Activated gamma-delta T cell treated with anti-CD3 and anti-CD28 coated beads, Interleukin-2, amount 50 U/mL, for 16 hours (primary cell): ENCODE data around the gene DDT.
"Not testable (repeated sequence)": the region's sequence is repeated elsewhere in the genome, so short reads cannot be mapped to it uniquely, and the experiment has no call there.

Experiments
- DNase-seq: peaks from one replicate; pipeline ENCODE4 v3.0.0-alpha.2; 2020; ENCODE audit warnings: low read depth

The DDT gene

DNA sequence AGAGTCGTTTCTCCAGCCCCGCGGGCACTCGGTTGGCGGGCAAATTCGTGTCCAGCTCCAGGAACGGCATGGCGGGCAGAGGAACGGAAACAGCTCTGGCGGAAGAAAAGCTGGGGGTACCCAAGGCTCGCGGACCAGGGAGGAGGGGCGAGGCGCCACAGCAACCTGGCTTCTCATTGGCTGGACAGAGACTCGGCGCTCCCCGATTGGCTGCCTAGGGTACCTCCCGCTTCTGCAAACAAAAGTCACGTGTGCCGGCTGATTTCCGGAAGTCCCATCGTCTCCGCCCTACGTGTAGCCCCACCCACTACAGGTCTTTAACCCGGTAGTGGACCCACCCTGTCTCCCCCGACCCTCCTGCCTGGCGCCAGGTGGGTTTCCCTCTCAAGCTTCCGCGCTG, at the start of gene DDT:
Gene DDT (minus strand): TSS at position 97 of the 400 bp plus-strand sequence. CDS start 27 bp downstream, at position 70.
- not testable (repeated sequence) for DNase-seq

DNA sequence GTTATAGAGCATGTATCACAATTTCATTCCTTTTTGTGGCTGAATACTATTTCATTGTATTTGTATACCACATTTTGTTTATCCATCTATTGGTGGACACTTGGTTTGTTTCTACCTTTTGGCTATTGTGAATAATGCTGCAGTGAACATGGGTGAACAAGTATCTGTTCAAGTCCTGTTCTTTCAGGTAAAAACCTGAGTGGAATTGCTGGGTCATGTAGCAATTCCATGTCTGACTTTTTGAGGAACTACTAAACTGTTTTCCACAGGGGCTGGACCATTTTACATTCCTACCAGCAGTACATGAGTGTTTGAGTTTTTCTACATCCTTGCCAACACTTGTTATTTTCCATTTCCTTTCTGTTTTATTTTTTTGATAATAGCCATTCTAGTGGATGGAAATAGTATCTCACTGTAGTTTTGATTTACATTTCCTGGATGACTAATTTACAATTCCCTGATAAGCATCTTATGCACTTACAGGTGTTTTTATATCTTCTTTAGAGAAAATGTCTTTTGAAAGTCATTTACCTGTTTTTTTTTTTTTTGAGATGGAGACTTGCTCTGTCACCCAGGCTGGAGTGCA, 49.1 kb upstream of the DDT start:
- DNase-seq: no peak

DNA sequence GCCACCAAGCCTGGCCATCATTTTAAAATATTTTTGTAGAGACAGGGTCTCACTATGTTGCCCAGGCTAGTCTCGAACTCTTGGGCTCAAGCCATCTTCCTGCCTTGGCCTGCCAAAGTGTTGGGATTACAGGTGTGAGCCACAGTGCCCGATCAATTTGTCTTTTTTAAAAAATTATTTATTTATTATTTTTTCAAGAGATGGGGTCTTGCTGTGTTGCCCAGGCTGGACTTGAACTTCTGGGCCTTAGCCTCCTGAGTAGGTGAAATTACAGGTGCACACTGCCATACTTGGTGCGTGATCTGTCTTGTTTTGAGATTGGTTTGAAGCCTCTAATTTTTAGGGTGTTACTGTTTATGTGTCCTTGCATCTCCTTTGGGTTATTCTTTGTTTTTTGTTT, 47.1 kb upstream of the DDT start:
- DNase-seq: no peak

DNA sequence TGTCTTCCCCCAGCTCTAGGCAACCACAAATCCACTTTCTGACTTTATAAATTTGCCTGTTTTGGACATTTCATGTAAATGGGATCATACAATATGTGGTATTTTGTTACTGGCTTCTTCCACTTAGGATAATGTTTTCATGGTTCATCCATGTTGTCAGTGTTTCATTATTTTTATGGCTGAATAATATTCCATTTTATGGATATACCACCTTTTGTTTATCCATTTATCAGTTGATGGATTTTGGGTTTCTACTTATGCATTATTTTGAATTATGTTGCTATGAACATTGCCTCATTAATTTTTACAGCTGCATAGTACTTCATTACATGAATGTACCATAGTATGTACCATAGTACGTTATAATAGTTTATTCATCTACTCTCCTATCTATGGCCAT, 41.9 kb upstream of the DDT start:
- DNase-seq: no peak

DNA sequence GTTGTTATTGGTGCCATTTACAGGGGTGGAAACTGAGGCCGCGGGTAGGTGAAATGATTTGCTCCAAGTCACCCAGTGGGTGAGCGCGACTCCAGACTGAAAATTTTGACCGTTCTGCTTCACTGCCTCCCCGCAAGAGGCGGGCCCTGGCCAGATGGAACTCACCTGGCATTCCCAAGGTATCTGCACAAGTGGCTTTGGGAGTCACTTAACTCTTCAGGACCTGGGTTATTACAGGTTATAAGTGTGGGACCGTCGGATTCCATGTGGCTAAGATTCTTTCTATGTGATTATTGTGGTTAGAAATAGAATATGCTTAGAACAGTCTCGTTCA, 37.5 kb upstream of the DDT start:
- DNase-seq: no peak

DNA sequence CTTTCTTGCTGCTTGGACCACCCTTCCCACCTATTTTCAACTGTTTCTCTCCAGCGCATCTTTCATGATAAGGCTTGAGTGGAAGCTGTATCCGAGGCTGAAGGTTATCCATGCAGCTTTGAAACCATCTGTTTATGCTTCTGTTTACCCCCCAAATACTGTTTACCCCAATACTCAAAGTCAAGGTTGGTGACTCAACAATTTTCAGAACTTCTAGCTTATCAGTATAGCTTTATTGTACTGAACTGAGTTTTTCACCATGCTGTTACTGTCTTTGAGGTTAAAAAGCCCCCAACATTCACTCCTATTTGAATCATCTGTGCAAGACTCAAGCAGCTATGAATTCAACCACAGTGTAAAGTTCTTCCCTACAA, 35.8 kb upstream of the DDT start:
- DNase-seq: no peak

DNA sequence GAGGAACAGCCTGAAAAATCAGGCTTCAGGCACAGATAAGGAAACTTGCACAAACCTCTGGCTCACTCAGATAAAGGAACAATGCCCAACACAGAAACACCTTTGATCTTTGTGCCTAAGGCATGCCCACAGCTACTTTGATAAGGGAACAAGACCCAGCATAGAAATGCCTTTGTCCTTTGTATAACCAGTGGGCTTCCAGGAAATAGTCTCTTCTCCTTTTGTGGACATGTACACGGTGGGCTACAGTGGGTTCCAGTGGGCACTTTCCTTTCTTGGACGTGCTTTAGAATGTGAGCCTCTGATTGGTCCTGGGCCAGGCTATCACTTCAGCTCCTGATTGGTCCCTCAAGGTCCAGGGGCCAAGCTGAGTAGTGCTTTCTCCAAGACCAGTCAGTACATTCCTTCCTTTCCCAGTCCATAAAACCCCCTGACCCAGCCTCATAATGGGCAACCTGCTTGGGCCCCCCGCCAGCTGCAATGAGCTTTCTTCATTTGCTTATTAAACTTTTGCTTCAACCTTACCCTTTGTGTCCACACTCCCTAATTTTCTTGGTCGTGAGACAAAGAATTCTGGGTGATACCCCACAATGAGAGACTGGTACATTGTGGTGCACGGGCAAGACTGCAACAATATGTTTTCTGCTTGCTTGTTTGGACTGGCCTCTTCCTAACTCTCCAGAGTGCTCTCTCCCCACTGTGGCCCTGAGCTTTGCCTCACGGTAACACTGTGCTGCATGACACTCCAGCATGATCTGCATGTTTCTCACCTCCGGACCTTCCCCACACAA, 35.2 kb upstream of the DDT start:
- no peak for DNase-seq

DNA sequence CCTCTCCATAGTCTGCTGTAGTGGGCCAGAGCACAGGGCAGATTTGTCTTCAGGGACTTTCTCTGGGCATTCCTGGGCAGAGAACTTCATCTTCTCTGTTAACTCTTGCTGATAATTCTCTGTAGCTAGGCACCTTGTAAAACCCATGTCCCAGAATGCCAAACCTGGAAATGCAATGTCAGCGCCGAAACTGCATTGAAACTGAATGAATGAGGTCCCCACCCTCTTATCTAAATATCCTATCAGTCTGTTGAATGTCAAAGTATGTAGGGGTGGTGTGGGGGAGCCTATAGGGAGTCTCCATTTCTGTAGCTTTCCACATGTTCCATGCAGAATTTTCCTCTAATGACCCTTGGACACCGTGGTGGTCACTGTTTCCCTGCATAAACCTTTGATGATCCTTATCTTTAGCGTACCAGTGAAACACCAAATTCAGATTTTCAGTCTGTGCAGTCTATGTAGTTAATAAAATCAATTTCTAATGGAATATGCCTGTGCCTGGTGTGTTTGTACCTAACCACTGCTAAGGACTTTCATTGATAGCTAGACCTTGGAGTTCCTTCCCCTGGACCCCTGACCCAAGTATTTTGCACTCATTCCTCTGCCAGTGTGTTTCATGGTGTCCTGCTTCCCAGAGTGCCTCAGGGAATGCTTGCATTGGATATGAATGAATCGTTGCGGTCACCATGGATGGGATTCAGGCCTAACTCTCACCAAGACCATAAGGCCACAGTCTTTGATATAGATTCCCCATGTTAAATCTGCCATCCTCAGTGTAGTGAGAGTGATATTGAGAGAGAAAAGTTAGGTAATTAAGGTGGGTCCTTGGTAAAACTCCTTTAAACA, 34.4 kb upstream of the DDT start:
- DNase-seq: no peak

DNA sequence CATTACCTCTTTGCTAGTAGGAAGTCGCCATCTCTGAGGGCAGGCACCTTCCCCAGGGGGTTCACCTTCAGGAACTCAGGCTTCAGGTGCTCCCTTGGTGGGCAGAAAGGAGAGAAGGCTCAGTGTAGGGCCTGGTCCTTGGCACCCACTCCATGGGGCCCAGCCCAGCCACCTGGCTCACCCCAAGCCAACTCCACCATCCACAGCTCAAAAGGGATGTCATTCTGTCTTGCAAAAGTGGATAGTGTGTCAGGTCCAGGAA, 33.7 kb upstream of the DDT start:
- no peak for DNase-seq

DNA sequence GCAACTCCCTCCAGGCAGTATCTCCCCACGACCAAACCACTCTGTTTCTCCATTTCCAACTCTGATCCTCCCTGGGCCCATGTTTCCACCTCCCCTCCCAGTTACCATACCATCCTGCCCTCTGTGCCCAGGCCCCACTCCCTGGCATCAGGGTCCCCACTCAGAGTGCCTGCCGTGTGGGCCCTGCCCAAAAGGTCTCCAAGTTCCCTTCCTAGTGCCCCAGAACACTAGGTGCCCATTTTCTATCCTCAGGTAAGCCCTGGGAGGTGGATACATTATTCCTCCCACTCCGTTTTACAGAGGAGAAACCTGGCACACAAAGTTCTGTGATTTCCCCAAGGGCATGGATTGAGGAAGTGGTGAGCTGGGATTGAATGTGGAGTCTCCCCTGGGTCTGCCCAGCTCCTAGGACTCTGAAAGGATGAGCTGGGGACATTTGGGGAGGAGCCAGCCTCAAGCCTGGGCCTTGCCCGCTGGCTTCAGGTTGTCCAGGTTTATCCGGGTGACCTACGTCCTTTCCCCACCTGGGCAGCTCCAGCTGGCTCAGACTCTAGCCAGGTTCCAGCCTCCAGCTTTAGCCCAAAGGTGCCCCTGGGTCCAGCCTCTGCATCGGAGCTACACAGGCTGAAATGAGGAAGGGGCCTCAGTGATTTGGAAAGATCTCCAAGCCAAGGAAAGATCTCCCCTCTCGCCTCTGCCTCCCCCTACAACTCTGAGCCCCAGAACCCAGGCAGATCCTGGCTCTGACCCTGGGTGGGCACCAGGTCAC, 33.2 kb upstream of the DDT start:
- DNase-seq: no peak

DNA sequence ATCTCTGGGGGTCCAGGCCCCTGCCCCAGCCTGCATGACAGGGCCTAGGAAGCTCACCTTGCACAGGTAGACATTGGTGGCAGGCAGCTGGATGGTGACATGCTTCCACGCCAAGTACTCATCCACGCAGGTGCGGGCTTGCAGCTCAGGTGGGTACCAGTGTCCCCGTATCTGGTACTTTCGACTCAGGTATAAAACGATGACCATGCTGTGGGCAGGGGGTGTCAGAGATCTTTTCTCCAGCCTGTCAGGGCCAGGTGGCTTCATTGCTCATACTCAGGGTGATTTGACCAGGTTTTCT, 32.6 kb upstream of the DDT start:
- DNase-seq: no peak

DNA sequence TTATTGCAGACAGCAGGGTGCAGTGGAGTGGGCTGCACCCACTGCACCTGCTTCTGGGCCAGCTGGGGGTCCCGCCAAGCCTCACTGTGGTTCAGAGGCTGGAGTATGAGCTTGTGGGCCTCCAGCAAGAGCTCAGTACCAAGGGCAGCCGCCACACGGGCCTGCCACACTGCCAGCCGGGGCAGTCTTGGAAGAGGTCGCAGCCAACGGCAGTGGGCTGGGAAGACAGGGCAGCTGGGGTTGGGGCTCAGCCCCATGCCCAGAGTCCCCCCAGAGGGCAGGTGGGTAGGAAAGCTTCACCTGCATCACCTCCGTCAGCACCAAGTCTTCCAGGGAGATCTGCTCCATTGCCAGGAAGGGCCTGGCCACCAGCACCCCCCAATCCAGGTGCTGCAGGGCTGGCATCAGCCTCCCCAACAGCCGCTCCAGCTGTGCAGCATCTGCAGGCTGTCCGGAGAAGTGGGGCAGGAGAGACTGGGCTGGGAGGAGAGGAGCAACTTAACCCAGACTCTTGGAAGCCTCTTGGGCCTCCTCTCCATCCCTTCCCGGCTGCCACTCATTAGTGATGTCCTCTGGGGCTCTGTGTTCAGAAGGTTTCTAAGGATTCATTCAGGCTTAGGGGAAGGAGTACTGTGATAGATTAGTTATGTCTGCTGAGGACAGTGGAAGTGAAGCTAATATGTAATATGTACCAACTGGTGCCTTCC, 32.1 kb upstream of the DDT start:
- DNase-seq: no peak

DNA sequence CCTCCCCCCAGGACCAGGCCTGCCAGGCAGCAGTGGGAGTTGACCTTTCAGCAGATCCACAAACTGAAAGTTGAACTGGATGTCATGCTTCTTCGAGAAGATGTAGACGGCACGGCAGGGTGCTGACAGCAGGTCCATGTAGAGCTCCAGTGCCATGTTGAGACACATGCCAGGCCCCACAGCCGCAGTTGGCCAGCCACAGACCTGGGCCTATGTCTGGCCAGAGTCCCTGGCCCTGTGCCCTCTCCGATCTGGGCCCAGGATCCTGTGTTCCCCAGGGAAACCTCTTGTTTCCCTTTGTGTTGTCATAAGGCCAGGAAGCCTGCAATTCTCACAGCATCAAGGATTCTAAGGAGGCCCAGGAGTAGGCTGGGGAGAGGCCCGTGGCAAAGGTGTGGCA, 31.0 kb upstream of the DDT start, which contains the start of gene GSTT4:
Gene GSTT4 (minus strand): TSS at position 253 of the 400 bp plus-strand sequence. CDS start 97 bp downstream, at position 156.
- no peak for DNase-seq

DNA sequence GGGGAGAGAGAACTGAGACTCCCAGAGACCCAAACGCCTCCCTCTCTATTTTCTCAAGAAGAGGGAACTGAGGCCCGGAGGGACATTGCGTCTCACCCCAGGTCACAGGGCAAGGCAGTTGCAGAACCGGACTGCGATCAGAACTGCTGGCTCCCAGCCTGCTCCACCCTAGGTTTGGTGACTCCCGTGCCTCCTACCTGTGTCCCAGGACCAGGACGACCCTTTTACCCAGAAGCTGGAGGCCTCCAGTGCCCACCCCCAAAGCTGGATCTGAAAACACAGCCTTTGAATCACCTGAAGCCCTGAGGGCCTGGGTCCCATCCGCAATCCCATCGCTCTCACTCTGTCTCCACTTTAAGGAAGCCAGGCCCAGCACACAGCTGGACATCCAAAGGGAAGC, 29.6 kb upstream of the DDT start:
- DNase-seq: no peak

DNA sequence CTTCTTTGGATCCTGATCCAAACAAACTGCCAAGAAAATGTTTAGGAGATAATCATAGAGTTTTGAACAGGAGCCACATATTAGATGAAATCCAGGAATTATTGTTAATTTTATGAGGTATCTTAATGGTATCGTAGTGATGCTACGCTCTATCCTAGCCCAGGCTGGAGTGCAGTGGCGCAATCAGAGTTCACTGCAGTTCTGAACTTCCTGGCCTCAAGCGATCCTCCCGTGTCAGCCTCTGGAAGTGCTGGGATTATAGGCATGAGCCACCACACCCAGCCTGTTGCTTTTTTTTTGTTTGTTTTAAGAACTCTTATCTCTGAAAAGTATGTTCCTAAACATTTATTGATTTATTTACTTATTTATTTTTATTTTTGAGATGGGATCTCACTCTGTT, 28.6 kb upstream of the DDT start:
- DNase-seq: no peak

DNA sequence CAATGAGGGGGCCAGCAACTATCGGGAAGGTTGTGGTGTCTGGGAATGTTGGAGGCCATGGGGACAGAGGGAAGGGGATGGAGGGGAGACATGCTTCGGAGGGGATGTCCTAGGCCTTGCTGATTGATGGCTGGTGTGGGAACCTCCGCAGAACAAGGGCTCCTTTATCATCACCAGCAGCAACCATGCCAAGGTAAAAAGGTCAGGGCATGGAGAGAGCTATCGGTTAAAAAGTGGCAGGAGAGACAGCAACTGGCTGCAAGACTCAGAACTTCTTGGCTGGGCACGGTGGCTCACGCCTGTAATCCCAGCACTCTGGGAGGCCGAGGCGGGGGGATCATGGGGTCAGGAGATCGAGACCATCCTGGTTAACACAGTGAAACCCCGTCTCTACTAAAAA, 28.0 kb upstream of the DDT start:
- DNase-seq: no peak

DNA sequence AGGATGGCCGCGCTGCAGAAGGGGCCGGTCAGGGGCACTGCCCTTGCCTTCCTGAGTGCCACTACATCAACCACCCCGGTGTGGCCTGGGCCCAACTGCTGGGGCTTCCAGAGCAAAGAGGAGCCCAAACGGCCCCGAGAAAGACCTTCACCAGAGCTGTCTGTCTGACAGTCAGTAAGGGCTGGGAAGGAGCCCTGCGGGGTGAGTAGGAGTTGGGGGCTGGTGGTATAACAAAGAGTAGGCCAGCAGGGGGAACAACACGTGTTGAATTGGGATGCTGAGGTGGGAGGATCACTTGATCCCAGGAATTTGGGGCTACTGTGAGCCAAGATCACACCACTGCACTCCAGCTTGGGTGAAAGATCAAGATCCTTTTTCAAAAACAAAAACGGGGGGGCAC, 27.1 kb upstream of the DDT start:
- DNase-seq: no peak

DNA sequence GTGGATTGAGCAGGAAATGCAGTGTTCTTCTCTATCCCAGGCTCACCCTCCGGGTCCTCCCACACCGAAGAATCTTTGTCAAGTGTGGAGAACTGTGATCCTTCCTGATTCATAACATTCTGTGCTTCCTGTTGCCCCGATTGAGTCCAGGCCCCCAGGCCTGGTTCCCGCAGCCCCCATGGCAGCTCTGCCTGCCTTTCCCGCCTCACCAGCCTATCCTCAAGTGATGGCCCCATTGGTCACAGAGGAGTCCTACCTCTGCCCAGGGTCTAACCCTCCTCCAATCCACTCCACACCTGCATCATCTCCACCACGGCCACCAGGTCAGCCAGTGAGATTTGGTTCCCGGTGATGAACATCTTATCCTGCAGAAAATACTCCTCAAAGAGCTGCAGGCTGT, 25.5 kb upstream of the DDT start:
- not testable (repeated sequence) for DNase-seq

DNA sequence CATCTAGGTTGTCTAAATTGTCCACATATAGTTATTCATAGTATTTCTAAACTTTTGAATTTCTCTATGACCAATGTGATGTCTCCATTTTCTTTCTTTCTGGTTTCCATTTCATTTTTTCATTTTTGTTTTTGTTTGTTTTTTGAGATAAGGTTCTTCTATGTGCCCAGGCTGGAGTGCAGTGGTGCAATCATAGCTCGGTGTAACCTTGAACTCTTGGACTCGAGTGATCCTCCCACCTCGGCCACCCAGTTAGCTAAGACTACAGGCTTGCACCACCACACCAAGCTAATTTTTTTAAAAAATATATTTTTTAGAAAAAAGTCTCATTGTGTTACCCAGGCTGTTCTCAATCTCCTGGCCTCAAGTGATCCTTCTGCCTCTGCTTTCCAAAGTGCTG, 22.9 kb upstream of the DDT start:
- DNase-seq: no peak

DNA sequence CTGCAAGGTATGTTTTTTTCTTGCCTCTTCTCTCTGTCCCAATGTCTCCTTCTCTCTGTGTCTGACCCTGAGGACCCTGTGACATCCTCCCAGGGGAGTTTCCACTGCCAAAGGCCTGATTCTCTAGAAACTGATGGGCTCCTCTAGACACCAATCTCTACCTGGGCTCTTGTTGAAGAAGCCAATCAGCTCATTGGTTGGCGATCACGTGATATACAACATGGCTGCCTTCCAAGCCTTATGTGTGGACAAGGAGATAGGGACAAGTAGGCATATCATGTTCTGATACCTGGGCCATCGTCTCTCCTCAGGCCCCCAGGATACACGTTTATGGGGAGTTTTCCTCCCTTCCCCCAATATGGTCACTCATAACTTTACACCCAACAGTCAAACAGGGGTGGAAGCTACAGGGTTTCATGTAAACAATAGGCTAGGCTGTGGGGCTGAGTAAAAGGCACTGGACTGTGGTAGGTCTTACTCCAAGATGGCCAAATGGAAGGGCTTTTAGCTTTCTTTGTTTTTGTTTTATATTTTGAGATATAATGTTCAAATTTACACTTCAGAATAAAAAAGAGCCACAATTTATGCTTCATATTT, 19.4 kb upstream of the DDT start:
- not testable (repeated sequence) for DNase-seq

DNA sequence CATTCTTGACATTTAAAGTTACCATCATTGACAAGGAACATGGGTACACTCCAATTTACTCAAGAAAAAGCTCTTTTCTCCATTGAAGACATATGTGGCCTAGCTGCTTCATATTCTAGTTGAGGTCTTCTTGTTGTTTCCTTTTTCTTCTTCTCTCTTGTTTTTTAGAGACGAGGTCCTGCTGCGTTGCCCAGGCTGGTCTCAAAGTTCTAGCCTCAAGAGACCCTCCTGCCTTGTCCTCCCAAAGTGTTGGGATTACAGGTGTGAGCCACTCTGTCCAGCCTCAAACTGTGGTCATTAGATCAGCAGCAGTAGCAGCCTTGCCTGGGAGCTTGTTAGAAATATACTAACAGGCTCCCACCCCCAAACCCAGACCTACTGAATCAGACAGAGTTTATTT, 18.8 kb upstream of the DDT start:
- DNase-seq: not testable (repeated sequence)
